Activated CD8-positive, alpha-beta memory T cell treated with anti-CD3 and anti-CD28 coated beads, Interleukin-2, amount 10 ng/mL, durations not matched to agents 7 days and 5 days (primary cell): ENCODE data around the gene ZC3H18. TPM values are rescaled to one million over a fixed set of nuclear protein-coding genes. Genes with fewer than 3 reads are reported as not detected.
"Not testable (repeated sequence)": the region's sequence is repeated elsewhere in the genome, so short reads cannot be mapped to it uniquely, and the experiment has no call there.

Source experiments
- ATAC-seq: fragments of 150-1000 bp; cut with Tn5 transposase; one replicate; pipeline ENCODE4 v1.10.0; 2021; ENCODE audit warnings: moderate library complexity
- CTCF ChIA-PET: fragments of 350-600 bp; sonication (Branson Sonifier 250); formaldehyde crosslinking; loops from one replicate; lab custom pipeline; 2021; ENCODE audit warnings: antibody characterized with exemption; lab: Charles Lee
- DNase-seq: peaks from one replicate; pipeline ENCODE4 v3.0.0-alpha.2; 2020
- H3K27ac Mint-ChIP-seq: one replicate; pipeline ENCODE4 v1.8.0; 2021; ENCODE audit warnings: mild to moderate bottlenecking, mixed read lengths
- H3K27me3 Mint-ChIP-seq: one replicate; pipeline ENCODE4 v1.8.0; 2021; ENCODE audit warnings: mixed read lengths
- H3K36me3 Mint-ChIP-seq: one replicate; pipeline ENCODE4 v1.8.0; 2021; ENCODE audit warnings: mild to moderate bottlenecking, mixed read lengths
- H3K4me1 Mint-ChIP-seq: one replicate; pipeline ENCODE4 v1.8.0; 2021; ENCODE audit warnings: mixed read lengths
- H3K4me3 Mint-ChIP-seq: one replicate; pipeline ENCODE4 v1.8.0; 2021; ENCODE audit warnings: mild to moderate bottlenecking, moderate library complexity, mixed read lengths
- H3K9me3 Mint-ChIP-seq: one replicate; pipeline ENCODE4 v1.8.0; 2022; ENCODE audit warnings: low read depth, mixed read lengths
- total RNA-seq, 2 experiments: library from RNA; stranded (reverse); gene quantifications; one replicate each; pipeline ENCODE4 v1.2.3, GENCODE V29; 2021

ZC3H18 gene
- total RNA-seq, 2 experiments from 2014 or later: 88.1 to 93.9 TPM

DNA sequence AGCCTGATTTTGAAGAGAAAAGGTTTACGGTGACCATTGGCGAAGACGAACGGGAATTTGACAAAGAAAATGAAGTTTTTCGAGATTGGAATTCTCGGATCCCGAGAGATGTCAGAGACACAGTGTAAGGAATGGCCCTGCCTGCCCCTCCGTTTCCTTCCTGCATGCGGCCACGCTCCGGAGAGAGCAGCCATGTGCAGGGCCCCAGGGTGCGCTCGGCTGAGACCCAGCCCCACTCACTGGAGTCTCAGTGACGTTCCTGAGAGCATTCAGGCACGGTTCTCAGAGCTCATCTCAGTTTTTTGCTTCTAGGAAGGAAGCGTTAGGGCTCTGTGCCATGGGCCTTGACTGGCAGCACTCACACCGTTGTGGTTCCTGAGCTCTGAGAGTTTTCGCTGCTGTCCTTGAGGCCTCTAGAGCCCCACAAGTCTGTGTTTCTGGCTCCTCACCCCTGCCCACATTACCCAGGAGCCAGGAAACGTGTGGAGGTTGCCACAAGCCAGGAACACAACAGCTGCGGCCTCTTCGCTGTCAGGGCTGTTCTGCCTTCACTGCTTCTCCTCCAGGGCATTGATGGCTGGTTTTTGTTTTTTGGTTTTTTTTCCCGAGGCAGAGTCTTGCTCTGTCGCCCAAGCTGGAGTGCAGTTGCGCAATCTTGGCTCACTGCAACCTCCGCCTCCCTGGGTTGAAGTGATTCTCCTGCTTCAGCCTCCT lies 29.8 kb downstream of the ZC3H18 start:
- Mint-ChIP-seq H3K27me3 (no peaks in the 10 kb centered on the region), H3K4me1 (peaks cover 6% of the 10 kb centered on the region), H3K36me3 (peaks cover 29% of the 10 kb centered on the region), H3K9me3 (no peaks in the 10 kb centered on the region), H3K4me3 (no peak overlapping the region), H3K27ac (no peak overlapping the region)
- DNase-seq (no peak), ATAC-seq (no peak)
- CTCF ChIA-PET: no interaction called here

DNA sequence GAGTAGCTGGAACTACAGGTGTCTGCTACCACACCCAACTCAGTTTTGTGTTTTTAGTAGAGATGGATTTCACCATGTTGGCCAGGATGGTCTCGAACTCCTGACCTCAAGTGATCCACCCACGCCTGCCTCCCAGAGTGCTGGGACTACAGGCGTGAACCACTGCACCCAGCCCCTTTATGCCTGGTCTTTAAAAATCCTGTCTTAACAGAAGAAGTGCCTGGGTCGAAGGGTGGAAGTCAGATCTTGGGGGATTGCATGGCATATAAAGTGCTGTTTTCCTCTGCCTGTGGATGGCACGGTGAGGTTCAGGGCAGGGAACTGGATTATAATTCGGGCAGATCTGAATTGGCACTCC lies 30.3 kb downstream of the ZC3H18 start:
- Mint-ChIP-seq H3K9me3 (no peaks in the 10 kb centered on the region), H3K4me1 (peaks cover 6% of the 10 kb centered on the region), H3K36me3 (peaks cover 28% of the 10 kb centered on the region), H3K27ac (no peak overlapping the region), H3K4me3 (no peak overlapping the region), H3K27me3 (no peaks in the 10 kb centered on the region)
- ATAC-seq (no peak), DNase-seq (no peak)
- CTCF ChIA-PET: no interaction called here

DNA sequence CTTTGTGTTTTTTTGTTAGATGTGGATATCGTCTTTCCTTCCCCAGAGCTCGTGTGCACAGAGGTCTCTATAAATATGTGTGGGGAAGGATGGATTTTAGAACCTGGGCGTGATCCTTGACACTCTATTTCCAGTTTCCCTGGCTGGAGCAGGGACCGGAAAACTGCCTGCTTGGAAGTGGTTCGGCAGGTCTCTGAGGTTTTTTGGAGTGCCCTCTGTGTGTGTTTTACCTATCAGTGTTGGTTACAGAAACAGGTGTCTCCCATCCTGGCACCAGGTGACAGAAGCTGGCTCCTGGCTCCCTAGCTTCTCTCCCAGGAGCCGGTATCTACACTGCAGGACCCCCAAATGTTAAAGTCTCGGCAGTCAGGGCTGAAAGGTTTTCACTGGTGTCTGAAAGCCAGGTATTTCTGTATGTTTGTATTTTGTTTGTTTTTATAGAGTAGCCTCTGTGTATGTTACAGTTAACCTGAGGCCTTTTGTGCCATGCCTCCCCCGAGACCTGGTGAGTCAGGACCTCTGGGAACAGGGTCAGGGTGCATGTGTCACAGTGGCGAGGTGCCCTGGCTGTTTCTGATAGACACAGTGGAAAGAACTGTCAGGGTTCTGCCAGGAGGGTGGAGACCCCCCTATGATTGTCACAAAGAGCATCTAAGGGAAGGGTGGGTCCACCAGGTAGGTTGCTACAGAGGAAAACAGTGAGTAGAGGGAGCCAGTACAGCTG lies 31.3 kb downstream of the ZC3H18 start:
- Mint-ChIP-seq H3K27me3 (no peaks in the 10 kb centered on the region), H3K9me3 (no peaks in the 10 kb centered on the region), H3K36me3 (peaks cover 26% of the 10 kb centered on the region), H3K27ac (no peak overlapping the region), H3K4me3 (no peak overlapping the region), H3K4me1 (peaks cover 6% of the 10 kb centered on the region)
- DNase-seq: no peak
- ATAC-seq: no peak
- CTCF ChIA-PET: no interaction called here

DNA sequence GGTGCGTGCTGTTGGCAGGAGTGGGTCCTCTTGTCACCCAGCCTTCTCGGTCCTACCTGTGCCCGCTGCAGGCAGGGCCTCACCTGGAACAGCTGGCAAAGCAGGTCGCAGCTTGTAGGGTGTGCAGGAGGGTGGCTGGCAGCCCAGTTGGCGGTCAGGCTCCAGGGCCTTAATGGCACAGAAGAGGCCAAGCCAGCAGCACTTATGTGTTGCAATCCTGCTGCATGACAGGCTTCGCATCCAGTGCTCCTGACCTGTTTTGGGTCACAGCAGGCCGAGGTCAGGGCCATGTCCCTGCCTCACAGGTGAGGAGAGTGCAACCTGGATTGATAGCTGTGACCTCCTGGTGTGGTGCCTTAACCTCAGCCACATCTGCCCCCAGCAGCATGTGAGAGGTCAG lies 31.9 kb downstream of the ZC3H18 start:
- CTCF ChIA-PET: no interaction called here
- DNase-seq (no peak), ATAC-seq (no peak)
- Mint-ChIP-seq H3K4me1 (peaks cover 4% of the 10 kb centered on the region), H3K9me3 (no peaks in the 10 kb centered on the region), H3K4me3 (no peak overlapping the region), H3K36me3 (peaks cover 27% of the 10 kb centered on the region), H3K27me3 (no peaks in the 10 kb centered on the region), H3K27ac (no peak overlapping the region)

DNA sequence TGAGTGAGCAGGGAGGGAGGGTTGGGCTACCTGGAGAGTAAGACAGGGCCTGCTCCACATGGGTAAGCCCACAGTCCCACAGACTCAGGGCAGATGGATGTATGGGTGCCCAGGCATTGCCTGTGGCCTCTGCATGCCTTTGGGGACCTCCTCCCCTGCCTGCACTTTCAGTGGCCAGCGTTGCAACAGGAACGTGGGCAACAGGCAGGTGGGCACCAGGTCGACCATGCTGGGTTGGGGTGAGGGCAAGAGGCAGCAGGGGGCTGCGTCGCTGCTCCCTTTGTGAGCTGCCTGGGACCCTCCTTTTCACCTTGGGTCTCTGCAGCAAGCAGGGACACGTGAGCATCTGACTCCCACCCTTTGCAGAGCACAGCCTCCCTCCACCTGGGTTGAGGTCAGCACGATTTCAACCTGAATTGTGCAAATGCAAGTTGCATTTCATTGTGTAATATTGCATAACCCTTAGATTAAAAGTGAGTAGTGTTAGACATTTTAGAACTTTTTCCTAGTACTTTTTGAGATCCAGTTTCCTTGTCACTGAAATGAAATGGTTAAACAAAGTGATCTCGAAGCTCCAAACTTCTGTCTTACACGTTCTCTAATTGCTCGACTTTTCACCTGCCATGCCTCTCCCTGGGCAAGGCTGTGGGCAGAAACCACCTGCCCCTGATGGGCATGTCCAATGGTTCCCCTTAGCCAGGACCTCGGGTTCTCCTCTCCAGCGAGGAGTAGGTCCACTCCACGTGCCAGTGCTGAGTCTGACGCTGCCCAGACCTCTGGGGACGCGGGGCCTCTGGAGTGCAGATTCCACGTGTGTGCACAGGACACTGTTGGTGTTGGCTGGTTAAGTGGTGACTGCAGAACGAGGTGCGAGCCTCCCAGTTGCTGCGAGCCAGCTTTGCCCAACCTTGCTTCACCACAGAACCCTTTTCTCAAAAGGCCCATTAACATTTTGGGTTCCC lies 35.3 kb downstream of the ZC3H18 start:
- peaks cover 31% of the 10 kb centered on the region for H3K36me3 Mint-ChIP-seq
- no peak overlapping the region for H3K4me3 Mint-ChIP-seq
- H3K27ac Mint-ChIP-seq: no peak overlapping the region
- H3K9me3 Mint-ChIP-seq: no peaks in the 10 kb centered on the region
- DNase-seq (no peak), ATAC-seq (no peak)
- no peaks in the 10 kb centered on the region for H3K4me1 Mint-ChIP-seq
- H3K27me3 Mint-ChIP-seq: no peaks in the 10 kb centered on the region
- CTCF ChIA-PET: no interaction called here

DNA sequence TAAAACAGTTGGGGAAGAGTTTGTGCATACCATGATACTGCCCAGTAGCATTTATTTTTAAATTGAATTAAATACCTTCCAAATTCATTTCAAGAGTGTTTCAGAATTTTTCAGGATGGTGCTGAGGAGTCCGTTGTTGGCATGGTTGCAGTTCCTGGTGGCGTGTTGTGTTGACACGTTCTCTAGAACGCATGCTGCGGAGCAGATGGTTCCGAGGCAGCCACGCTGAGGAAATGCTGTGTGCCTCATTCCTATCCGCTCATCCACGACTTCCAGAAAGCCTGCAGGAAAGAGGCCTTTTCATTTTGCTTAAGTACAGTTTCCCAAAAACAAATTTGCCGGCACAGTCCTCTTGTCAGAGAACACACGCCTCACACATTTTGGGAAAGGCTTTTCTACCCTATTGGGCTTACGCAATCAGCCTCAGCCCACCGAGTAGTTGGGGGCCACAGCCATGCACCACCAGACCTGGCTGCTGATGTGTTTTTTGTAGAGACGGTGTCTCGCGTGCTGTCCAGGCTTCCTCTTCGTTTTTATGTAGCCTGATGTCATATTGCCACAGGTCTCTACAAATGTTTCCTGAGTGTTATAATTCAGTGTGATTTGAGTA lies 36.0 kb downstream of the ZC3H18 start:
- Mint-ChIP-seq H3K4me1 (no peaks in the 10 kb centered on the region), H3K27ac (no peak overlapping the region), H3K9me3 (no peaks in the 10 kb centered on the region), H3K36me3 (peaks cover 30% of the 10 kb centered on the region), H3K4me3 (no peak overlapping the region), H3K27me3 (no peaks in the 10 kb centered on the region)
- CTCF ChIA-PET: no interaction called here
- no peak for DNase-seq
- ATAC-seq: no peak

DNA sequence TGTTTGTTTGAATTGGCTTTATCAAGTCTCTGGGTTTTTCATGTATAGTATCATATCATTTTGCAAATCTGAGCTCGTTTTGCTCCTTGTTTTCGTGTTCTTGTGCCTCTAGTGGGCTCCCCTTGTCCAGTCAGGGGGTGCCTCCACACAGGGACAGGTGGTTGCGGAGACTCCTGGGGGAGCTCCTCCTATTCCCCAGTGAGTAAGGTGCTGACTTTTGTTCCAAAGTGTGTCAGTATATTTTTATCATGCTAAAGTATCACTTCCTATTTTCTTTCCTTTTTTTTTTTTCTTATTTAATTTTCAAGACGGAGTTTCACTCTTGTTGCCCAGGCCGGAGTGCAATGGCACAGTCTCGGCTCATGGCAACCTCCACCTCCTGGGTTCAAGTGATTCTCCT lies 37.9 kb downstream of the ZC3H18 start:
- no peak overlapping the region for H3K4me3 Mint-ChIP-seq
- H3K4me1 Mint-ChIP-seq: no peaks in the 10 kb centered on the region
- ATAC-seq (no peak), DNase-seq (no peak)
- CTCF ChIA-PET: no interaction called here
- H3K36me3 Mint-ChIP-seq: peaks cover 25% of the 10 kb centered on the region
- no peaks in the 10 kb centered on the region for H3K27me3 Mint-ChIP-seq
- H3K9me3 Mint-ChIP-seq: no peaks in the 10 kb centered on the region
- H3K27ac Mint-ChIP-seq: peak overlapping the region; percentile 29

DNA sequence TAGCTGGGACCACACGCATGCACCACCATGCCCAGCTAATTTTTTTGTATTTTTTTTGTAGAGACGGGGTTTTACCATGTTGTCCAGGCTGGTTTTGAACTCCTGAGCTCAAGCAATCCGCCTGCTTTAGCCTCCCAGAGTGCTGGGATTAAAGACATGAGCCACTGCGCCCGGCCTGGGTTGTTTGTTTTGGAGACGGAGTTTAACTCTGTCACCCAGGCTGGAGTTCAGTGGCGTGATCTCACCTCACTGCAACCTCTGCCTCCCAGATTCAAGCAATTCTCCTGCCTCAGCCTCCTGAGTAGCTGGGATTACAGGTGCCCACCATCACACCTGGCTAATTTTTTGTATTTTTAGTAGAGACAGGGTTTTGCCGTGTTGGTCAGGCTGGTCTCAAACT lies 39.2 kb downstream of the ZC3H18 start:
- H3K27me3 Mint-ChIP-seq, H3K4me1 Mint-ChIP-seq, ATAC-seq, H3K27ac Mint-ChIP-seq, CTCF ChIA-PET, H3K4me3 Mint-ChIP-seq, DNase-seq, H3K9me3 Mint-ChIP-seq: not testable (repeated sequence)
- H3K36me3 Mint-ChIP-seq: peaks cover 23% of the 10 kb centered on the region

DNA sequence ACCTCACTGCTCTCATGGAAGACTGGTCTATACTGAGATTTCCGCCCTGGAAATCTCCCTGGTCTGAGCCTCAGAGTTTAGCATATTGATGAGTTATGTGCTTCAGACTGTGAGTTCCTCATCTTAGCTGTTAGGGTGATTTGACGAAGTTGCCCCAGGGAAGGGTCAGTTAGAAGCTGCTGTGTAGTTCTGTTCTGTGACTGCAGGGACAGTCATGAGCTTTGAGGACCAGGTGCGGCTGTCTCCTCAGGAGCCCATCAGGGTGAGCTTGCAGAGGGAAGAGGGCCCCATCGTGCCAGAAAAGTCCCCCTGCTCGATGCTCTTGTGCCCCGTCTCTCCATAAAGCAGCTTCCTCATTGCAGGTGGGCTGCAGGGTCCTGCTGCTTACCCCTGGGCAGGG lies 39.9 kb downstream of the ZC3H18 start:
- ATAC-seq (no peak), DNase-seq (no peak)
- H3K27me3 Mint-ChIP-seq: no peaks in the 10 kb centered on the region
- CTCF ChIA-PET: no interaction called here
- H3K9me3 Mint-ChIP-seq: no peaks in the 10 kb centered on the region
- no peaks in the 10 kb centered on the region for H3K4me1 Mint-ChIP-seq
- H3K27ac Mint-ChIP-seq: no peak overlapping the region
- H3K36me3 Mint-ChIP-seq: peaks cover 23% of the 10 kb centered on the region
- H3K4me3 Mint-ChIP-seq: no peak overlapping the region

DNA sequence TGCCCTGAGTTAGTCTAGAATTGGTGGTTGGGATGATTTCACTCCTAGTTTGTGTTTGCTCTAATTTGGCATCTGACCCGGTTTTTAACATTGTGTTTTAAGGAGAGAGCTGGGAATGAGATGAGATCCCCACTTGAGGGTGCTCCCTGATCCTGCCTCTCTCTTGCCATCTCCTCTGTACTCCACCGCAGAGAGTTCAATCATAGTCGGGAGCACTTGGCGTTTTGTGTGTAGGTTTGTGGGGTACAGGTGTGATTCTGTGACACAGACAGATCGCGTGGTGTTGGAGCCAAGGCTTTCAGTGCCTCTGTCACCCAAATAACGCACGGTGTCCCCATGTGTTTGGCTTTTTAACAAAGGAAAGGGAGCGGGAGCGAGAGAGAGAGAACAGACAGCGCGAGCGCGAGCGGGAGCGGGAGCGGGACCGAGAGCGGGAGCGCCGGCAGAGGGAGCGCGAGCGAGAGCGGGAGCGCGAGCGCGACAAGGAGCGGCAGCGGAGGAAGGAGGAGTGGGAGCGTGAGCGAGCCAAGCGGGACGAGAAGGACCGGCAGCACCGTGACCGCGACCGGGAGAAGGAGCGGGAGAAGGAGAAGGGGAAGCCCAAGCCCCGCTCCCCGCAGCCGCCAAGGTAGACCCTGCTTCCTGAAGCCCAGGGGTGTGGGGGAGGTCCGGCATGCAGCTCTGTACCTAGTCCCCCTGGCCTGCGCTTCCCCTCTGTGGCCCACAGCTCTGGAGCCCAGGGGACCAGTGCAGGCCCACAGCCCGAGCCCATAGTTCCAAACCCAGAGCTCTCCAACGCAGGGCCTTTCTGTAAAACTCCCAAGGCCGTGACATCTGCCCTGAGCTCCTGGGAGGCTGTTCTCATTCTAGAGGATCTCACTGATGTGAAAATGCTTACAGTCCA lies 41.0 kb downstream of the ZC3H18 start:
- H3K4me1 Mint-ChIP-seq: peaks cover 1% of the 10 kb centered on the region

DNA sequence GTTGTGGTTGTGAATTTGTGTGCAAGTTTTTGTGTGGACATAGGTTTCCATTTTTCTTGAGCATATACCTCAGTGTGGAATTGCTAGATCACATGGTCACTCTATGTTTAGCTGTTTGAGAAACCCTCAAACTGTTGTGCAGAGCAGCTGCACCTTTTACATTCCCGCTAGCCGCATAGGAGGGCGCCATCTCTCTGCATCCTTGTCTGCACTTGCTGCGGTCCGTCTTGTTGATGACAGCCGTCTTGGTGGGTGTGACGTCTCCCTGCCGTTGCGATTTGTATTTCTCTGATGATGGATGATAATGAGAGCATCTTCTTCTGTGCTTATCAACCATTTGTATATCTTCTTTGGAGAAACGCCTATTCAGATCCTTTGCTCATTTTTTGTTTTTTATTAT lies 43.1 kb downstream of the ZC3H18 start:
- CTCF ChIA-PET: no interaction called here
- Mint-ChIP-seq H3K4me1 (peaks cover 4% of the 10 kb centered on the region), H3K27me3 (no peaks in the 10 kb centered on the region), H3K9me3 (no peaks in the 10 kb centered on the region), H3K27ac (peak overlapping the region; percentile 56), H3K36me3 (peaks cover 18% of the 10 kb centered on the region), H3K4me3 (no peak overlapping the region)
- DNase-seq (no peak), ATAC-seq (no peak)

More for the DNA sequence above, 41.0 kb downstream of the ZC3H18 start:
- DNase-seq (no peak), ATAC-seq (no peak)
- peaks cover 23% of the 10 kb centered on the region for H3K36me3 Mint-ChIP-seq
- no peak overlapping the region for H3K27ac Mint-ChIP-seq
- H3K4me3 Mint-ChIP-seq: no peak overlapping the region
- H3K9me3 Mint-ChIP-seq: no peaks in the 10 kb centered on the region
- CTCF ChIA-PET: no interaction called here
- no peaks in the 10 kb centered on the region for H3K27me3 Mint-ChIP-seq

DNA sequence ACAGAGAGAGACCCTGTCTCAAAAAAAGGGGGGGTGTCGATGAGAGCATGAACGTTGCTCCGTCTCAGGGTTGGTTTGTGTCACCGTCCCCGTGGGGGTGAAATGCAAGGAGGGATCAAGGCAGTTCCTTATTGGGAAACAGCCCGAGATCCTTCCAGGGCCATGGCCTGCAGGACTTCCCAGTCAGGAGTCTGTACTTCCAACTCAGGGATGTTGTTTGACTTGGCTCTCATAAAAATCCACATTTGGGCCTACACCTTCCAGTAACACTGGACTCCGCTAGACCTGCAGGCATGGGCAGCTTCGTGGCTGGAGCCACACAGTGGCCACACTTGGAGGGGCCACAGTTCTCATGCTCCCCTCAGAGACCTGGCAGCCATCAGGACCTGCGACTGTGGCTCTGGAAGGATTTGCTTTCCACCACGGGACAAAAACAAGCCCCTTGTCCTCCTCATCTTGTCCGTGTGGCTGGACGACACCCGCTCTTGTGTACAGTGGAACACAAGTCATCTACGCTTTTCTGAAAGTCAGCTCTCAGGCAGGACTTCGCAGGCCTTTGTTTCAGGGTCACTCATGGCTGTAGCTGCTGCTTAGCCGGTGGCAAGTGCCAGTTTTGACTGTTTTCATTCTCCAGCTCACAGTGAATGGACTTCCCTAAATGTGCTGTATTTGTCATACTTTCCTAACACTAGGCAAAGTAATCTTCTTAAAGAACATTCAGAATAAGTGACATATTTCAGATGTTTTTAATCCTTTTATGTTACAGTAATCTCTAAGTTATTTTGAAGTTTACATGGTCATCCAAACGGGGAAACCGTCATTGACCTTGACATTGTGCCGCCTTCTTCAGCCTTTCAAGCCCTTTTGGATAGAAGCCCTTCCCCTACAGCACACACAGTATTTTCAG lies 44.0 kb downstream of the ZC3H18 start:
- Mint-ChIP-seq H3K9me3 (no peaks in the 10 kb centered on the region), H3K27me3 (no peaks in the 10 kb centered on the region), H3K4me1 (peaks cover 13% of the 10 kb centered on the region), H3K36me3 (peaks cover 16% of the 10 kb centered on the region), H3K27ac (peak overlapping the region; percentile 56), H3K4me3 (no peak overlapping the region)
- ATAC-seq (no peak), DNase-seq (no peak)
- CTCF ChIA-PET: no interaction called here
